ENCODE results near the gene EPB41L2.

EPB41L2 gene

GRCh38 chr6:130858498-130859160 is 204.4 kb downstream of the EPB41L2 start:
- no peak overlapping the region for H3K4me3 ChIP-seq (IDR thresholded peaks at IDR 0.05; ENCODE audit: insufficient read depth, low read depth, low read length)
- no peaks in the 10 kb centered on the region for H4K20me1 ChIP-seq (ENCODE audit: insufficient read depth)
- TF ChIP-seq CTCF (conservative IDR thresholded peaks at IDR 0.05; ENCODE audit: low read depth, low read length), result no peak
- H3K79me2 ChIP-seq (ENCODE audit: insufficient read depth, low read depth), result no peaks in the 10 kb centered on the region
- peaks cover 52% of the 10 kb centered on the region for H3K4me1 ChIP-seq (ENCODE audit: low read depth, poor library complexity, severe bottlenecking)
- no peak overlapping the region for H3K4me2 ChIP-seq
- H2AFZ ChIP-seq (ENCODE audit: low read depth), result no peak overlapping the region
- no peaks in the 10 kb centered on the region for H3K27me3 ChIP-seq (ENCODE audit: insufficient read depth, low read depth)
- H3K36me3 ChIP-seq (ENCODE audit: insufficient read depth), result no peaks in the 10 kb centered on the region
- H3K9ac ChIP-seq, result no peak overlapping the region
- H3K27ac ChIP-seq, result no peak overlapping the region

- Histone ChIP-seq H3K4me1 (ENCODE audit: low read depth, poor library complexity, severe bottlenecking) (peaks cover 48% of the 10 kb centered on the region), H3K79me2 (ENCODE audit: insufficient read depth, low read depth) (no peaks in the 10 kb centered on the region), H3K4me2 (no peak overlapping the region), H4K20me1 (ENCODE audit: insufficient read depth) (no peaks in the 10 kb centered on the region), H3K27me3 (ENCODE audit: insufficient read depth, low read depth) (no peaks in the 10 kb centered on the region), H3K27ac (no peak overlapping the region), H3K9ac (no peak overlapping the region), H3K36me3 (ENCODE audit: insufficient read depth) (no peaks in the 10 kb centered on the region), H3K4me3 (IDR thresholded peaks at IDR 0.05; ENCODE audit: insufficient read depth, low read depth, low read length) (no peak overlapping the region), H2AFZ (ENCODE audit: low read depth) (no peak overlapping the region)
- no peak for TF ChIP-seq CTCF (conservative IDR thresholded peaks at IDR 0.05; ENCODE audit: low read depth, low read length)
Observed at GRCh38 chr6:130858054-130858453, 205.0 kb downstream of the EPB41L2 start.

GRCh38 chr6:130853555-130854183 is 209.4 kb downstream of the EPB41L2 start:
- Histone ChIP-seq H3K4me3 (IDR thresholded peaks at IDR 0.05; ENCODE audit: insufficient read depth, low read depth, low read length) (no peak overlapping the region), H3K27ac (no peak overlapping the region), H4K20me1 (ENCODE audit: insufficient read depth) (no peaks in the 10 kb centered on the region), H2AFZ (ENCODE audit: low read depth) (no peak overlapping the region), H3K9ac (no peak overlapping the region), H3K36me3 (ENCODE audit: insufficient read depth) (no peaks in the 10 kb centered on the region), H3K4me2 (no peak overlapping the region), H3K4me1 (ENCODE audit: low read depth, poor library complexity, severe bottlenecking) (peaks cover 41% of the 10 kb centered on the region), H3K79me2 (ENCODE audit: insufficient read depth, low read depth) (no peaks in the 10 kb centered on the region), H3K27me3 (ENCODE audit: insufficient read depth, low read depth) (no peaks in the 10 kb centered on the region)
- no peak for TF ChIP-seq CTCF (conservative IDR thresholded peaks at IDR 0.05; ENCODE audit: low read depth, low read length)

GRCh38 chr6:130852844-130853554 is 210.0 kb downstream of the EPB41L2 start:
- H3K4me2 ChIP-seq, result no peak overlapping the region
- H3K27me3 ChIP-seq (ENCODE audit: insufficient read depth, low read depth), result no peaks in the 10 kb centered on the region
- no peak overlapping the region for H3K9ac ChIP-seq
- H2AFZ ChIP-seq (ENCODE audit: low read depth), result no peak overlapping the region
- no peaks in the 10 kb centered on the region for H4K20me1 ChIP-seq (ENCODE audit: insufficient read depth)
- no peak overlapping the region for H3K27ac ChIP-seq
- no peaks in the 10 kb centered on the region for H3K79me2 ChIP-seq (ENCODE audit: insufficient read depth, low read depth)
- no peaks in the 10 kb centered on the region for H3K36me3 ChIP-seq (ENCODE audit: insufficient read depth)
- no peak for TF ChIP-seq CTCF (conservative IDR thresholded peaks at IDR 0.05; ENCODE audit: low read depth, low read length)
- H3K4me3 ChIP-seq (IDR thresholded peaks at IDR 0.05; ENCODE audit: insufficient read depth, low read depth, low read length), result no peak overlapping the region
- H3K4me1 ChIP-seq (ENCODE audit: low read depth, poor library complexity, severe bottlenecking), result peaks cover 37% of the 10 kb centered on the region

All from KMS-11 (cell line).